ENCODE data around the gene NUP62.
"Not testable (repeated sequence)": the region's sequence is repeated elsewhere in the genome, so short reads cannot be mapped to it uniquely, and the experiment has no call there.

NUP62 gene

DNA sequence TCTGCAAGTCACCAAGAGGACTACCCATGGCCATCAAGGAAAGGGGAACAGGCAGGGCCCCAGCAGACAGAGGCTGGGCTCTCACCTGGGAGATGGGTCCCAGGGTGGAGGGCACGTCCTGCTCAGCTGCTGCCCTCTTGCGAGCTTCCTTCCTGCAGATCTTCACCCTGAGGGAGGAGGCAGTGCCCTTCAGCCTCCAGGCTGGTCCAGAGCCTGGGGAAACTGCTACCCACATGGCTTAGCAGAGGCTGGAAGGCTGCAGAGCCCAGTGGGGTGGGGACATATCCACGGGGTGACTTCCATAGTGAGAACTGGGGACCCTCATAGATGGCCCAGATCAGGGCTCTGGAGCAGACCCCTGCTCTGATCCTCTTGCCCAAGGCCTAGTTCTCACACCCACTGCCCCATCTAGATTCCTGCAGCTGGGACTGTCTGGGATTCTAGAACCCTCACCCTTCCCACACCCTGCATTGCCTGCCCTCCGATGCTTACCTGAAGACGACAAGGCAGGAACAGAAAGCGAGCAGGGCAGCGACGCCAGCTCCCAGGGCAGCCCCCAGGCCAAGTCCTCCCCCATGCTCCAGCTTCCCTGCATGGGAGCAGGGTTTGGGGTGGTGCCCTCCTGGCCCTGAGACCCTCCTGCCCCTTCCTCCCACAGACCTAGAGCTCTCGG is 22.6 kb upstream of the NUP62 start:
- no peak for DNase-seq

DNA sequence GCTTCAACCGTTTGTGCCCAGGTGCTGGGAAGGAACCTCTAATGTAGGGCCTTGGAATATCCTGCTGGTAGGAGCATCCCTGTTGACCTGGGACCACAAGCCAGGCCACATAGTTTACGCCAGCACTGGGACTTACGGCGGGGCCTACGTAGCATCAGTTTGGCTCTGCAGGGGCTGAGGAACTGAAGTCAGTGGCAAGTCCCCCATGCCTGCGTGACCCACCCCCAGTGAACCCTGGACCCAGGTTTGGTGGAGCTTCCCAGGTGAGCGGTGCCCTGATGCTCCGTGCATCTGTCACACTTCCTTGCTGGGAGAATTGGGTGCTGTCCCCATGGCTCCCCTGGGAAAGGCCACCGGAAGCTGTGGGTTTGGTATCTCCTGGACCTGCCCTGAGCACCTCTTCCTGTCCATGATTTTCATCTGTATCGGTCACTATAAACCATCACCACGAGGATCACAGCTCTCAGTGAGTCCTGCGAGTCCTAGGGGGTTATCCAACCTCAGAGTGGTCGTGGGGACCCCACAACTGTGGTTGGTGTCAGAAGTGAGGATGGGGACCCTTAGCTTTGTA is 21.7 kb upstream of the NUP62 start:
- DNase-seq: no peak

DNA sequence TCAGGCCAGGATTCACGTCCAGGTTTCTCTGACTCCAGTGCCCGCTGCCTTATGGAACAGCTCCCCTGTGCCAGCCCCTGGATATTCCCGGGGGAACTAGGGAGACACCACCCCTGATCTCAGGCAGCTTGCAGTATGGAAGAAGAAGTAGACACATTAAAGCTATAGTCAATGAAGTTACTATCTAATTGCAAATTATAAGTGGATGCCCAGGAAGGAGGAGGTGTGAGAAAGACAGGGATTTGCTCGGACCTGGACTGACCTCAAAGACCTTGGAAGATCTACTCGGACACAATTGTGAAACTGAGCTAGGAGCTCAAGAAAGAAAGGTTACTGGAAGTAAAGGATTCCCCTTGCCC is 21.3 kb upstream of the NUP62 start:
- DNase-seq: no peak

DNA sequence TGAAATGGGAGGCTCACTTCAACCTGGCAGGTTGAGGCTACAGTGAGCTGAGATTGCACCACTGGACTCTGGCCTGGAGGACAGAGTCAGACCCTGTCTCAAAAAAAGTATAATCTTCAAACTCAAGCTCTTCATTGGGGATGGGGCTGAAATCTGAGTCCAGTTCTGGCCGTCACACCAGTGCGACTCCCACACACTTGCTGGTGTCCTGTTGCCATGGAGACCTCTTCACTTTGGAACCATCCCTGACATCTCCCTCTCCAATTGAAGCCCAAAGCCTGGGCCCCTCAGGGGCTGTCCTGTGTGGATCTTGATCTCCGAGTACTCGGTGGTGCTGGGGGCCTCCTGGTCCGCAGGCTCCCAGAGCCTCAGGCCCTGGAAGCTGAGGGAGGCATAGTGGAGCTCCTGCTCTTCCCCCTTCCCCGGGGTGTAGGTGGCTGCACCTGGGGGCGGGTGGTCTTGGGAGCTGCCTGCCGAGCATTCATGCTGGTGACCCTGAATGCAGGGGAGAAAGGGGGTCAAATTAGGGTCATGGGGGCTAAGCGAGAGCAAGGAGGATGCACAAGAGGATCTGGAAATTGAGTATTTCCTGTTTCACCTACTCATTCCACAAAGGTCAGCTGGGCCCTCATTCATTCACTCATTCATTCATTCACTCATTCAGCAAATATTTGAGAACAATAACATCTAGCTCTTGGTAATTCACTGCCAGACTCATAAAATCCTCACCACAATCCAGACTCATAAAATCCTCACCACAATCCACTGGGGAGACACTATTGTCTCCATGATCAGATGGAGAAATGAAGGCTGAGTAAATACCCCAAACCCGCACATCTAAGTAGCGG is 20.7 kb upstream of the NUP62 start:
- DNase-seq: no peak

DNA sequence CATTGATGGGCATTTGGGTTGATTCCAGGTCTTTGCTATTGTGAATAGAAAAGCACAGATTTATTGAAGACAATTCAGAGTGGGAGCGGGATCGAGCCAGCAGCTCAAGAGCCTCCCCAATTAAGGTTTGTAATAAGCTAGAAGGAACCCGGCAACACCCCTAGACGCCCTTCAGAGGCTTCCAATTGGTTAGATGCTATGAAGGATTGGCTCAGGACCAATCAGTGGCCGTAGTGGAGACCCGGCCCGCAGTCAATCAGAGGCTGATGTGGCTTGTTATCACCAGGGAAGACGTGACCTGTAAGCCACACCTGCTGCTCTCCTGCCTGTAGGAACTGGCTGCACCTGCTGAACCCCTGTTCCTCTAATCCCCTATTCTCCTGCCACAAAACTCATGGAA is 17.1 kb upstream of the NUP62 start:
- no peak for DNase-seq

DNA sequence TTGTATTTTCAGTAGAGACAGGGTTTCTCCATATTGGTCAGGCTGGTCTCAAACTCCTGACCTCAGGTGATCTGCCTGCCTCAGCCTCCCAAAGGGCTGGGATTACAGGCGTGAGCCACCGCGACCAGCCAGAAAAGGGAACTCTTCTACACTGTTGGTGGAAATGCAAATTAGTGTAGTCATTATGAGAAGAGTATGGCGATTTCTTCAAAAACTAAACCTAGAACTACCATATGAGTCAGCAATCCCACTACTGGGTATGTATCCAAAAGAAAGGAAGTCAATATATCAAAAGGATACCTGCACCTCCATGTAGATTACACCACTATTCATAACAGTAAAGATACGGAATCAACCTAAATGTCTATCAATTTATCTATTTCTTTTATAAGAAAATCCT is 15.3 kb upstream of the NUP62 start:
- DNase-seq: not testable (repeated sequence)

DNA sequence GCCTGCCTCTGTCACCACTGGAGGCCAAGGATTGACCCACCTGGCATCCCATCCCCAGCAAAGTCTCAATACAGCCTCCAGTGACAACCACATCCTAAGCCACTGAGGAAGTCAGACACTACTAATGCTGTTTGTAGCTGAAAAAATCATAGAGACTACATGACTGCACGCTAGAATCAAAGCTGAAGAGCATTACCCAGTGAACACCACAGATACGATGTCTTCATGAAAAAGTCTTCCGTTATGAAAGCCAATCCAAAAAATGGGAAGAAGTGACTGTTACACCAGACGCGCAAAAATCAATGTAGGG is 11.1 kb upstream of the NUP62 start:
- DNase-seq: no peak

DNA sequence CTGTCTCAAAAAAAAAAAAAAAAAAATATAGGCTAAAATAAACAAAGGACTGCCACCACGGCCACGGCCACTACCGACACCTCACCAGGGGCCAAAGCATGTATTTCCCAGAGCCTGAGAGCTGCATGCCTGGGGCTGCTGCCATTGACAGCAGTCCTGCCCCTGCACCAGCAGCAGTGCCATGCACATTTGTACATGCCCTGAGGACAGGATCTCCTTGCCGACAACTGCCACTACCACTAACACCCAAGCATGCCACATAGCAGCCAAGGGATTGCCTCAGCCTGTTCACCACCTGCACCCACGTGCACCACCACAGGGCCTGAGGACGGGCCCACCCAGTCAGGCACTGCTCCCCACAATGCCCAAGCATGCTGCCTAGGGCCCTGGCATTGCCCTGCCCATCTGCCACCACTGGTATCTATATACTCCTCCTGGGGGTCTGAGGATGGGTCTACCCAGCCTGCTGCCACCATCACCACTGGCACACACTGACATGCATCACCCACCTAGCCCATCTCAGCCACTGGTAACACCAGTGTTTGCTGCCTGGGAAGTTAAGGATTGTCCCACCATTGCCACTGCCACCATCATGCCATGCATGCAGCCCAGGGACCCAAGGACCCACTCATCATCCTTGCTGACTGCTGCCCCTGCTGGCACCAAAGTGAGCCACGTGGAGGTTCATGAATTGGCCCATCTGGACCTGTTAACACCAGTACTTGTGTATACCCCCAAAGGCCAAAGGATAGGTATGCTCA is 10.6 kb upstream of the NUP62 start:
- DNase-seq: peak; percentile 18

DNA sequence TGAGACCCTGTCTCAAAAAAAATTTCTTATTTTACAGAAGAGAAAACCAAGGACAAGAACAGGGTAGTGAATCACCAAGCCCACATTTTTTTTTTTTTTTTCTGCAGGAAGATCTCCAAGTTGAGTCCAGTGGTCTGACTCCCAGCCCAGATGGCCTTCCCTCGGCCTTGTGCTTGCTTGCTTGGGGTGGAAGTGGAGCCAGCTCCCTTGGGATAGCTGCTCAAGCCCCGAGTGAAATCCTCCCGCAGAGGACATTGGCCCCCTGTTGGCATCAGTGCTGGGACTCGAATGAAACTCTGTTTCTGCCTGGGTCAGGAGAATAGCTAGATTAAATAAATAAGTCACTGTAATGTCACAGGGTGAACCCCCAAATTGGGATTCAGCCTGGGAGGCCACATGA is 9.4 kb upstream of the NUP62 start:
- no peak for DNase-seq

DNA sequence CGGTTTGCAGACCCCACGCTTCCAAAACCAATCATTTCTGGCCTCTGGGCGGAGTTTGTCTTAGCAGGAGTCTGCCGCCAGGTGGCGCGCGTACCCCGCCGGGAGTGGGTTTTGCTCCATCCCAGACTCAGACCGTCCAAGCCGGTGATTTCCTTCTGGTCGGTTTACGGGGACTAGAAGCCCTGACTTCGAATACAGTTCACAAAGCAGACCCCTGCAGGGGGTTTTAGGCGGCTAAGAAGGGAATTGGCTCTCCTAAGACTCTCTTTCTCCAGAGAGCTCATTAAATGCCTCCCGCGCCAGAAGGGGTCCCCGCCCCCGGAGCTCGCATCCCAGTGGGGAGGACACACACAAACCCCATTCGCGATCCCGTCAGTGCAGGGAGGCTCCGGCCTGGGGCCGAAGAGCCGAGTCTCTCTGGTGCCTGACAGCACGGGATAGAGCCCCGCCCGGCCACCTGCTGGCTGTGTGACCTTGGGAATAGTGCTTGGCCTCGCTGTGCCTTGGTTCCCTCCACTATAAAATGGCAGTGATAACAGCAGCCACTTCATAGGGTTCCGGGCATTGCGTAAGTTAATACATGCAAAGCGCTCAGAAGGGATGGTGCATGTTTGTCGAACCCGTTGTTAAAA is 8.6 kb upstream of the NUP62 start:
- DNase-seq: peak; percentile 82

DNA sequence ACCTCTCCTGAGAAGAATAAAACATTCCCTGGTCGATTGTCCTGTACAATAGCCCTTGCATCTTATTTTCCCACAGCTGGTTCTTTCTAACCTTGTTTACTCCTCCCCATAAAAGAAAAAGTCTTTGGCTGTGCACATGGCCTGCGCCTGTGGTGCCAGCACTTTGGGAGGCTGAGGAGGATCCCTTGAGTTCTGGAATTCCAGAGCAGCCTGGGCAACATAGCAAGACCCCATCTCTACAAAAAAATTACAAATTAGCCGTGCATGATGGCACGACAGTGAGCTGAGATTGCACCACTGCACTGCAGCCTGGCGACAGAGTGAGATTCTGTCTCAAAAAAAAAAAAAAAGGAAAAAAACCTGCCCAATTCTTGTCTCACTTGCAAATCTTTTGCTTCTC is 7.2 kb upstream of the NUP62 start:
- no peak for DNase-seq

DNA sequence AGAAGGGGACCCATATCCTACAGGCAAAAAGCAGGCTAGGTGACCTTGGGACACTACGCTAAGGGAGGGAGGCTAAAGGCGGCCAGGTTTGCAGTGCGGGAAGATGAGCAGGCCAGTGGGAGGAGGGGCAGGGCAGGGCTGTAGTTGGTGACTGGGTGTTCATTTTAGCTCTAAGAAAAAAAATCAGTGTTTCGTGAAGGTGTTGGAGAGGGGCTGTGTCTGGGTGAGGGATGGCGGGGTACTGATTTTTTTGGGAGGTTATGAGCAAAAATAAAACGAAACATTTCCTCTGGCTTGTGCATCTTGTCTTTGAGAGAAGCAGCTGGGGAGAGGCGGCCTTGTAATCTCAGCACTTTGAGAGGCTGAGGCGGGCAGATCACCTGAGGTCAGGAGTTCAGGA is 4.3 kb upstream of the NUP62 start:
- no peak for DNase-seq

DNA sequence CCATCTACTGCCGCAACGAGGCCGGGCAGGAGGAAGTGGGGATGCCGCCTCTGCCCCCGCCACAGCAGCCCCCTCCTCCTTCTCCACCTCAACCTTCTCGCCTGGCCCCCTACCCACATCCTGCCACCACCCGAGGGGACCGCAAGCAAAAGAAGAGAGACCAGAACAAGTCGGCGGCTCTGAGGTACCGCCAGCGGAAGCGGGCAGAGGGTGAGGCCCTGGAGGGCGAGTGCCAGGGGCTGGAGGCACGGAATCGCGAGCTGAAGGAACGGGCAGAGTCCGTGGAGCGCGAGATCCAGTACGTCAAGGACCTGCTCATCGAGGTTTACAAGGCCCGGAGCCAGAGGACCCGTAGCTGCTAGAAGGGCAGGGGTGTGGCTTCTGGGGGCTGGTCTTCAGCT is 3.4 kb upstream of the NUP62 start:
- no peak for DNase-seq

DNA sequence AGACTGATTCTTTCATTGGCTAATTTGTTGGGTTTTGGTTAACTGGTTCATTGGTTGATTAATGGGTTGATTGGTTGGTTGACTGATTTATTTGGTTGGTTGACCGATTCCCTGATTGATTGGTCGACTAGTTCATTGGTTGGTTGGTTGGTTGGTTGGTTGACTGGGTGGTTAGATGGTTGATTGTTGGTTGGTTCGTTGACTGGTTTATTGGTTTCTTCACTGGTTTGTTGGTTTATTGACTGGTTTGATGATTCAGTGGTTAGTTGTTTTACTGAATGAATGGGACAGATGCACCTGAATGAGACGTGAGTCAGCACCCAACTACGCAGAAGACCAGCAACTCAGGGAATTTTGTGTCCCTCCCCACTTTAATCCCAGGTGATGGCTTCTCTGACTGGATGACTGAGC is 2.7 kb upstream of the NUP62 start:
- no peak for DNase-seq

DNA sequence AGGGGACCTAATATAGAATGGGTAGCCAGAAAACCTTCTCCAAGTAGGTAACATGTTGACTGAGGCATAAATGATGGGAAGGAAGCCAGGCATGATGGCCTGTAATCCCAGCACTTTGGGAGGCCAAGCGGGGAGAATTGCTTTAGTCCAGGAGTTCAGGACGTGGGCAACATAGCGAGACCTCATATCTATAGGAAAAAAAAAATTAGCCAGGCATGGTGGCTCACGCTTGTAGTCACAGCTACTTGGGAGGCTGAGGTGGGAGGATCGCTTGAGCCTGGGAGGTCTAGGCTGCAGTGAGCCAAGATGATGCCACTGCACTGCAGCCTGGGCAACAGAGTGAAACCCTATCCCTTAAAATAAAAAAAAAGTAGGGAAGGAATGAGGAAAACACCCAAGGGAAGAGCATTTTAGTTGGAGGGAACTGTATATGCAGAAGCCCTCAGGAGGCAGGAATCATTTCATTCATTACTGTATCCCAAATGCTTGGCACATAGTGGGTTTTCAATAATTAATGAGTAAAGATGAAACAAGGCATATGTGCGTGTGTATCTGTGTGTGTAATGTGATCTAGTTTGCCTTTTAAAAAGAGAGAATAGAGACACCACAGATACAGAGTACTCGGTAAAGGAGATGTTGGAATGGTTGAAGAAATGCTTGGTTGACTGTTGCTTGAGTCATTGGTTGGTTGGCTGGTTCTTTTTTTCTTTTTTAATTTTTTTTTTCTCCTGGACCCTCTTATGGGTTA is 2.2 kb upstream of the NUP62 start:
- no peak for DNase-seq

DNA sequence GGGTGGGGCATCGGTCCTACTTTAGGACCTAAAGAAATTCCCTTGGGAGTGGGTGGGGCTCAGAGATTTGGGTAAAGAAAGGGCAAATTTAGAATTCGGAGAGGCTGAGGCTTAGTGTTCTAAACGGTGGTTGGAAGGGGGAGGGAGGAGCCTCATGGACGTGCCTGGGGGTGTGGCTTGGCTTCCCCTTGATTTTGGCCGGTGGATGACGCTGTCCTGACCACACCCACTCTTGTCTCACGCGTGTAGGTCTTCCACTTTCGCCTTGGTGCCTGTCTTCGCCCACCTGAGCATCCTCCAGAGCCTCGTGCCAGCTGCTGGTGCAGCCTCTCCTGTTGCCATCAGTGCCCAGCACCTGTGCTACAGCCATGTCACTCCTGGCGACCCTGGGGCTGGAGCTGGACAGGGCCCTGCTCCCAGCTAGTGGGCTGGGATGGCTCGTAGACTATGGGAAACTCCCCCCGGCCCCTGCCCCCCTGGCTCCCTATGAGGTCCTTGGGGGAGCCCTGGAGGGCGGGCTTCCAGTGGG is 1.2 kb upstream of the NUP62 start:
- DNase-seq: no peak

DNA sequence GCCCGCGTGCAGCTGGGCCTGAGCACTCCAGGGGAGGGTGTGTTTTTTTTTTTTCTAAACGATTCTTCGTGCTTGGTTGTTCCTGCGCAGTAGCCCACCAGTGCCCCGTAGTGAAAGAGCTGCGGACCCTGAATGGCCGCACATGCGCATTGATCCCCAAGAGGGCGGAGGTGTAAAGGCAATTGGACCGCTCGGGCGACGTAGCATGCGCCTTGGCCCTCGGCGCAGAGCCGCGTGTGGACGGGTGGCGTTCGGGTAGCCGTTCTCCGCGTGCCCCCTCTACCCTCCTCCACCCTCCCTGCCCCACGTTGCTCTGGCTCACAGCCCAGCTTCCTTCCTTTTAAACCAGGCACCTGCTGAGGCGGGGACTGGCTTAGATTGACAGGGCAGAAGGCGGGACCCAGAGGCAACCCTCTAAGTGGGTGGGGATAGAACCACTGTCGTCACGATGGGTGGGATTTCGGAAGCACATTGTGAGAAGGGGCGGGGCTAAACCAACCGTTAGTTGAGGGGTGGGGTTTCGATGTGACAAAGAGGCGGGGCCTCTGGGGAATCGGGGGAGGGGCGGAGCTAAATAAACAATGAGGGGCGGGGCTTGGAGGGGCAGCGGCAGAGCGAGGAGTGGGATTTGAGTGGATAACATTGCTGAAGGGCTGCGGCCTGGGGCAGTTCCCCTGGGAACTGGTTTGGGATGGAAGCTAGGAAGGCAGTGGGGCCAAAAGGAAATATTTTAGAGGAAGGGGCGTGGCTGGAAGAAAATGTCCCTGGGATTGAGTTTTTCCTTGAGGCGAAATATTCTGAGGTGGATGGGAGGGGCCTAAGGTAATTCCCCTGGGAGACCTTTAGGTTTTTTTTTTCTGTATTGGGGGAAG is 543 bp upstream of the NUP62 start:
- DNase-seq: peak; percentile 99

DNA sequence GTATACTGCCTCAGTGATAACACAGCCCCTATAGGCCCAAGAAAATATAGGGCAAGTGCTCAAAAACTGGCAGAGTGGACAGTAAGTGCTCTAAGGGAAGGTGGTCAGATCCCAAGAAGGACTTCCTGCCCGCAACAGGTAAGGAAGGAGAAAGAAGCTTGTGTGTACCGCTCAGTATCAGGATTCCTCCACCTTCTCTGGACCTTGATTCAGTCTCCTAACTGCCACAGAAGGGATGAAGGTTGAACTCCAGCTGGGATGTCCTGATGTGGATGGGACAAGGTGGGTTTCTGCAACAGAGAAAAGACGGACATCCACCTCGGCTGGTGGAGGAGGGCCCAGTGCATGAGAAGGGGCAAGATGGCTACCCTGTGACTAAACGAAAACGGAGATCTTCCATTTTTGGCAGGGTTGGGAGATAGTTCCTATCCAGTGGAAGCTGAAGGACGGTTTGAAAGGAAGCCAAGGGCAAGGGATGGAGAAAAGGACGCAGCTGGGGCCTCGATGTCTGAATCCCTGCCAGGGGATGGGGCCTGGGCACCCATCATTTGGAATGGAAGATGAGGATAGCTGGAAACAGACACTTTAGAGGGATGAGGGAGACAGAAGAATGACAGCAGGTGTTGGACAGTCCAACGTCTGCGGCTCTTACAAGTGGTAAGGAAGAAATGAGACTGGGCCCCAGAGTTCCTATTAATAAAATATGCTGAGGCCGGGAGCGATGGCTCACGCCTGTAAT is 1.6 kb downstream of the NUP62 start:
- peak; percentile 14 for DNase-seq

DNA sequence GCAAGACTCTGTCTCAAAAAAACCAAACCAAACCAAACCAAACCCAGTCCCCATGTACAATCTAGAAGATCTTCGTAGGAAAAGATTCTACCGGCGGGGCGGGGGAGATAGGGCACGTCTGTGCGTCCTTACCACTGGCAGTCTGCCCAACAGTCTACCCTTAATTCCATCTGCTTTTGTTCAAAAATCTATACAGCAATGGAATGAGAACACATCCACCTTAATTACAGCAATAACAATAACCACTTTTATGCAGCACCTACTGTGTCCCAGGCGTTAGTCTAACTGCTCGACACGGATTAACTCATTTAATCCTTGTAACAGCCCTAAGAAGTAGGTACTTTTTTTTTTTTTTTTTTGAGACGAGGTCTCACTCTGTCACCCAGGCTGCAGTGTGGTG is 2.8 kb downstream of the NUP62 start:
- no peak for DNase-seq

DNA sequence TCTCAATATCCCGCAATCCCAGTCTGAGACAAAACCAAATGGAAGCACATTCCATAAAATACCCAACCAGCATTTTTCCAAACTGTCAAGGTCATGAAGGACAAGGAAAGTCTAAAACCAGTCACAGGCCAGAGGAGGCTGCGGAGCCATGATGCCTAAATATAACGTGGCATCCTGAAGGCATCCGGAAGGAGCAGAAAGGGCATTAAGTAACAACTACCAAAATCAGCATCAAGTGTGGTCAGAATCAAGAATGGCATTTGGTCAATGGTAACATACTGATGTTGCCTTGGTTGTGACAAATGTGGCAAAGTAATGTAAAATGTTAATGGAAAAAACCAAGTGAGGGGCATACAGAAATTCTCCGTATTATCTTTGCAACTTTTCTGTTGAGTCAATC is 3.8 kb downstream of the NUP62 start:
- DNase-seq: no peak

DNA sequence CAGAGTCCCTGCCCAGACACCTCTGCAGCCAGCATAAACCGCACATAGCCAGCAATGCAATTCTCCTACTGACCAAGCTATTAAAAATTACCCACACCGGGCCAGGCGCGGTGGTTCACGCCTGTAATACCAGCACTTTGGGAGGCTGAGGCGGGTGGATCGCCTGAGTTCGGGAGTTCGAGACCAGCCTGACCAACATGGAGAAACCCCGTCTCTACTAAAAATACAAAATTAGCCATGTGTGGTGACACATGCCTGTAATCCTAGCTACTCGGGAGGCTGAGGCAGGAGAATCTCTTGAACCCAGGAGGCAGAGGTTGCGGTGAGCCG is 4.5 kb downstream of the NUP62 start:
- DNase-seq: not testable (repeated sequence)

Measured in NCI-H69 (cell line).